Coronary artery (tissue), 2 donors: ENCODE data around the gene OLFM1.
A peak's percentile ranks its signal among the peaks of the same experiment; 100 is the strongest.

ENCODE experiments used
- DNase-seq: peaks from one replicate; pipeline ENCODE4 v3.0.0-alpha.2; 2017; ENCODE audit warnings: low spot score
- H3K27ac ChIP-seq, 2 donors: fragments of 200-600 bp; sonication (generic); one replicate each; pipeline ENCODE4 v1.5.1; 2016 to 2019
- H3K4me3 ChIP-seq: fragments of 200-600 bp; sonication (generic); 2 replicates; pipeline ENCODE4 v1.5.1; 2016; ENCODE audit warnings: mild to moderate bottlenecking, moderate library complexity
- CTCF ChIP-seq: fragments of 200-600 bp; sonication (generic); IDR thresholded peaks from one replicate; pipeline ENCODE4 v1.5.1; 2019; ENCODE audit warnings: antibody characterized with exemption

OLFM1 gene

GRCh38 chr9:135085830-135086546 is 1.5 kb upstream of the OLFM1 start:
- peak overlapping the region in 1 of 2 donors; percentile 1 for H3K27ac ChIP-seq
- no peak for DNase-seq
- TF ChIP-seq CTCF, result peak; percentile 89
- peak overlapping the region; percentile 75 for H3K4me3 ChIP-seq

- DNase-seq, result no peak
- Histone ChIP-seq H3K27ac (peak overlapping the region in 1 of 2 donors; percentile 32), H3K4me3 (peak overlapping the region; percentile 75)
- no peak for TF ChIP-seq CTCF
Observed at GRCh38 chr9:135086597-135087488, 625 bp upstream of the OLFM1 start.

GRCh38 chr9:135087899-135088347 is 455 bp downstream of the OLFM1 start:
- peak overlapping the region in 1 of 2 donors; percentile 41 for H3K27ac ChIP-seq
- H3K4me3 ChIP-seq, result peak overlapping the region; percentile 75
- no peak for DNase-seq
- TF ChIP-seq CTCF, result no peak

DNA sequence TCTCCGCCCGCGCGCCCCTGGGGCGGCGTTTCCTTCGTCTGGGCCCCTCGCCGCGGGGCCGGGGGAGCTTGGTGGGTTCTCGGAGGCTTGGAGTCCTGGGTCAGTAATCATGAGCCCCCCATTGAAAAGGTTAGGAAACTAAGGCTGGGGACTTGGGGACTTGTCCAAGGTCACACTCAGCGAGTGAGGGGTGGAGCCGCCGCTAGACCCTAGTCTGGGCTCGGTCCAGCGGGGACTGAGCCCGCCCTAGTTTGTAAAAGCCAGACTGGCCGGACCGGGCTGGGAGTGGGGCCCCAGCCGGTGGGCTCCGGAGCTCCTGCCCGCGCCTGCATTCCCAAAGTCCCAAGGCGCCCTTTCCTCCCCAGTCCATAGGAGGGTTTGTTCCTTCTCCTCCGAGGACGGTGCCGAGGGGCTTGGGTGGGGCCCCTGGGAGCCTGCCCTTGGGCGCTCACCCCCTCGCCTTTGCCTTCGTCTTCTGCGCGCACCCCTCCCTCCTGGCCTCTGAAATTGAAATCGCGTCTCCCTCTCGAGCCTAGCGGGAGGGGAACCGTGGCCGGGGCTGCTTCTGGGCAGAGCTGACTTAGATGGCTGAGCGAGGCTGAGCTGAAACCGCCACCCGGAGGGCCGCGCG is 995 bp downstream of the OLFM1 start:
- DNase-seq, result no peak
- Histone ChIP-seq H3K27ac (no peak overlapping the region), H3K4me3 (peak overlapping the region; percentile 75)
- no peak for TF ChIP-seq CTCF

DNA sequence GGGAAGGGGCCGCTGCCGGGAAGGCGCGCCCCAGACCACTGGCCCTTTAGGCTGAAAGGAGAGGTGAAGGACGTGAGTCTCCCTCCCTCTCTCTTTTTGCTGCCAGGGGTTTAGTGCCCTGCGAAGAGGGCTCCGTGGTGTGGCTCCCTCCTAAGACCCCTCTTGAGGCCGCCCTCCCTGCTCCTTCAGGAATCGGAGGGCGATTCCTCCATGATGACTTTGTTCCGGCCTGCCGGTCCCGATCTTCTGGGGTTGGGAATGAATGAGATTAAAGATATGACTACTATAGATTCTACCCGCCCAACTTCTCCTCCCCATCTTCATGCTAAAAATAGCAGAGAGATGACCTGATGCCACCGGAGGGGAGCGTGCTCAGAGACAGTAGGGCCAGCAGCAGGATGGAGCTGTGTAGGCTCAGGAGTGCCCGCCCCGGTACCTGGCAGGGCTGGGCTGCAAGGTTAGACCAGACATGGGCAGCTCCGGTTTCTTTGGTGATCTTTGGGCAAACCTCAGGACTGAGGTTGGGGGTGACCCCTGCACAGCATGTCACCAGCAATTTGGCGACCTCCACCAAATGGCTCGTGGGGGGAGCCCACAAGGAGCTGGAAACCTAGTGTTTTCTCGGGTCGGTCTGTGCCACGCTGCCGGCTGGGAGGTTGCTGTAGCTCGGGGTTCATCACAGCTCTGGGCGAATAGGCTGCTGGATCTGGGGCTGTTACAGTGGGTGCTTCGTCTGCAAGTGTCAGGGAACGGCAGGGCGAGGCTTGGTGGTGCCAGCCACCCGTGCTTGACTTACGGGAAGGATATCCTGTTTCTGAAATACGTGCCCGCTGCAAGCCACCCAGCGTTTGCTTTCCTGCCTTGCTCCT is 1.7 kb downstream of the OLFM1 start:
- Histone ChIP-seq H3K4me3 (peak overlapping the region; percentile 75), H3K27ac (no peak overlapping the region)
- no peak for DNase-seq
- no peak for TF ChIP-seq CTCF

DNA sequence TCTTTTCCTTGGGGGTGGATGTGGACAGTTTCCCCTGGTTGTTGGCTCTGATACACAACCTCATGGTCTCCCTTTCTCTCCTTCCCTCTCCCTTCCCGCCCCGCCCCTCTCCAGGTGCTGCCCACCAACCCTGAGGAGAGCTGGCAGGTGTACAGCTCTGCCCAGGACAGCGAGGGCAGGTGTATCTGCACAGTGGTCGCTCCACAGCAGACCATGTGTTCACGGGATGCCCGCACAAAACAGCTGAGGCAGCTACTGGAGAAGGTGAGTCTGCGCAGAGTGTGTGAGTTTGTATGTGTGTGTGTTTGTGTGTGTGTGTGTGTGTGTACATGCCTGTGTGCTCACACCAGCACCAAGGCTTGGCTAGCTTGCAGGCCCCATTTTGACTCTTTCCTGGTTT is 2.6 kb downstream of the OLFM1 start:
- TF ChIP-seq CTCF, result no peak
- H3K4me3 ChIP-seq, result no peak overlapping the region

More for the DNA sequence above, 2.6 kb downstream of the OLFM1 start:
- H3K27ac ChIP-seq, result no peak overlapping the region
- DNase-seq, result no peak
